GM19193 (cell line): ENCODE results near the gene RAD51B.

Experiments used
- POLR2A ChIP-seq: IDR thresholded peaks from 4 replicates; pipeline ENCODE4 v1.6.1; 2011; ENCODE audit not compliant: insufficient read depth, insufficient read length; ENCODE audit errors: extremely low read depth

RAD51B gene

DNA sequence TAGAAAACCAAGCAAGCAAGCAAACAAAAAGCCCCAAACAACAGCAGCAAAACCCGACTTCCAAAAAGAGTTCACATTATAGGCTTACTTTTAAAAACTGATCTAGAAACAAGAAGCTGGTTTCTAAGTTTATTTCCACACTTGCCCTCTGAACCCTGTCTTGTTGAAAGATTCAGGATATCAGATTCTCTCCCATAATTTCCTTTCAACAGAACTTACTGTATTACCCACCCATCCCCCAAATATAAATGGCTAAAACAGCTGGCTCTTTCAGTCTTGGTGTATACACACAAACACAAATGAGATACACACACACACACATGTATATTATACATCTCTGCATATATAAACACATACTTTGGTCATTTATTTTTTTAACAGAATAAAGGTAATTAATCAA is 512.4 kb downstream of the RAD51B start:
- TF ChIP-seq POLR2A: no peak

DNA sequence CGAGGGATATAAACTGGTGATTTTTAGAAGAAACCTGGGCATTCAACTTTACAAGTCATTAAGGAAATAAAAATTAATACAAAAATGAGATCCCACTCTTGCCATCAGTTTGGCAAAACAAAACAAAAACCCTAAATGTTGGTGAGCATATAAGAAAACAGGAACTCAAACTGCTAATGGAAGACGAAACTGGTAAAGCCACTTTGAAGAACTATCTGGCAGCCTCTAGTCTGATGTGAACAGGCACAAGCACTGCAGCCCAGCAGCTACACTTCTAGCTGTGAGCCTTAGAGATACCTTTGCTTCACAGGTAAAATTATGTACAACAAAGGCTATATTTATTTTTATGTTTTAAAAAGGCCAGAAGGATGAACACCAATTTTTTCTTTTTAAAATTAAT is 513.7 kb downstream of the RAD51B start:
- no peak for TF ChIP-seq POLR2A

DNA sequence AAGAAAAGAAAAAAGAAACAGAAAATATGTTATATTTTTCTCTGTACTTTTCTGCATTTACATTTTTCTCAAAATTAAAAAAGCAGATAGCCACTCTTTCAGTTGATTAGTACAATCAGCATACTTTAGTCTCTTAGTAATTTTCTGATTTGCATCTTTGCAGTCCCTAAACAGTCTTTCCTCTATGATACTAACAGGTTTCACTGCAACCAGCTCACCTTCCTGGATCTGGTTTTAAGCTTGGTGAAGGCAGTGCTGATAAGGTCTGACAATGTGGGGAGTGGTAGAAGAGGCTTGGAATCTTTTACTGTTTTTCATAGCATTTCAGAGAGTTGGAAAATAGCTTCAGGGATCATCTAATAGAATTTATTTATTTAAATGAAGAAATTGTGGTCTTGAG is 515.7 kb downstream of the RAD51B start:
- no peak for TF ChIP-seq POLR2A

DNA sequence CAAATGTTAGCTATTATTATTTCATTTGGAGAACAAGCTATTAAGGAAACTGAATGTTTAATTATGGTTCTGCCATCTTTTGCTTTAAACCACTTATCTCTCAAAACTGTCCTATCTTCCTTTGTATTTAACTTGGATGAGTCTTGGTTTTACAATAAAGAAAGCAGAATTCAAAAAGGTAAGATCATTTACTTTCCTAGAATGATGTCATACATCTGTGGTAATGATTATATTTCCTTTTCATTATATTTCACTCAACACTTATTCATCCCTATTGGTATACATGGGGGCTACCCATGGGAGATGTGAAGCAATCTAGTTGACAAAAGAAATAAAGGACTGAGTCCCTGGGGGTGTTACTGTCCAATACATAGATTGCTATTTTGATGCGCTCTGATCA is 516.6 kb downstream of the RAD51B start:
- no peak for TF ChIP-seq POLR2A

DNA sequence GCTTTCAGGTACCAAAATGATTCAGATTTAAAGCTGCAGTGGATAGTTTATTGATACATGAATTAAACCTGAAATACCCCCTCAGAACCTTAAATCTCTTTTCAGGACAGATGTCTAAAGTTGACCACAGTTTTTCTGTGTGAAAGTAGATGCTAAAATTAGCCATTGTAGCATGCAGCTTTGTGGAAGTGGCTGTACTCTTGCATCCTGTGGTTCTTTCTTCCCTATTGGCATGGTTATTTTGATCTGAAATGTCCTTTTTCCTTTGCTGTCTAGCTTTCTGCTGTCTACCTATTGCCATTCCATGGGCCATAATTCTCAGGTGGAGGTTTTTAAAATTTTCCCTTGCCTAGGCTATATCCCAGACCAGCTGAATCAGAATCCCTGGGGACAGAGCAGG is 517.7 kb downstream of the RAD51B start:
- no peak for TF ChIP-seq POLR2A

DNA sequence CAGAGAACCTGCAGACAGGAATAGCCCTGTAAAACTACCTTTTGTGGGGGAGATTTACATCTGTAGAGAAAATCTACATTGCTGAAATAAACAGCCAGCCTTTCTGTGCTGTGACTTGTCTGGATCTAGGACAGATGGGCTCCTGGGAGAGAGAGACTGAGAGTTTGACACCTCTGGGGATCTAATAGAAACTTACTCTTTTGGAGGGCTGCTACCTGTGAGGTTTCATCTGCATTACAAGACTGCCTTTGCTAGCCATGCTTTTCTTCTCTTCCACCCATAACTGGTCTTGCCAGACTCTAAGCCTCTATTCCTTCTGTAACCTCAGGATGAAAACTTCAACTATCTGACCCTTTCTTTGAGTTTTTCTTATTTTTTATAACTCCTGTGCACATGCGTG is 520.7 kb downstream of the RAD51B start:
- TF ChIP-seq POLR2A: no peak

DNA sequence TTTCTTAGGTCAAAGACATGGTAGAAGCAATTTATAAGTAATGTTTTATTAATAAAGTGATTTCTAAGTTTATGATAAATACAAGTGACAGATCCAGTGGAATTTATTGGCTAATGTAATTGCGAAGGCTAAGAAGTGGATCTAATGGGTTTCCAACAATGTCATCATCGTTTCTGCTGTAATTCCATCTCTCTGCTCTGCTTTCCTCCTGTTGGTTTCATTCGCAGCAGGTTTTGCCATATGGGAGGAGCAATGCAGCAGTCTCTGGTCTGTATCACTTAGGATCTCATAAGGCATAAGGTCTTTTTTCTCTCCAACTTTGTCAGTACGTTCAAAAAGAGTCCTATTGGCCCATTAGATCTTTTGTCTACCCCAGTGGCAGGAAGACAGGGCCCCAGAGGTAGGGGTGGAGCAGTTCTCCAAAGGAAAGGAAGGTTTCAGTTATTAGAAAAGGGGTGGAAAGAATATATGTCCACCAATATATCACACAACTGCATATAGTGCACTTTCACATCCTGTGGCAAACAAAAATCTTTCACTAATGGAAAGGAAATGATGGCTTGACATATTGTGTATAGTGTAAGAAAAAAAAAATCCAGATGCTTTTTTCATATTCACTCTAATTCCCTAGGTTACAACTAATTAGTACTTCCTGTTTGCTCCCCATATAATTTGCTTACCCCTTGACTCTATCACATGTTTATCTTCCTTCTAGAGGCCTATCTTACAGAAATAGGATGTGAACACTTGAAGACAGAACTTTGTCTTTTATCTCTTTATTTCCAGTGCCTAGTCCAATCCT is 522.0 kb downstream of the RAD51B start:
- no peak for TF ChIP-seq POLR2A

DNA sequence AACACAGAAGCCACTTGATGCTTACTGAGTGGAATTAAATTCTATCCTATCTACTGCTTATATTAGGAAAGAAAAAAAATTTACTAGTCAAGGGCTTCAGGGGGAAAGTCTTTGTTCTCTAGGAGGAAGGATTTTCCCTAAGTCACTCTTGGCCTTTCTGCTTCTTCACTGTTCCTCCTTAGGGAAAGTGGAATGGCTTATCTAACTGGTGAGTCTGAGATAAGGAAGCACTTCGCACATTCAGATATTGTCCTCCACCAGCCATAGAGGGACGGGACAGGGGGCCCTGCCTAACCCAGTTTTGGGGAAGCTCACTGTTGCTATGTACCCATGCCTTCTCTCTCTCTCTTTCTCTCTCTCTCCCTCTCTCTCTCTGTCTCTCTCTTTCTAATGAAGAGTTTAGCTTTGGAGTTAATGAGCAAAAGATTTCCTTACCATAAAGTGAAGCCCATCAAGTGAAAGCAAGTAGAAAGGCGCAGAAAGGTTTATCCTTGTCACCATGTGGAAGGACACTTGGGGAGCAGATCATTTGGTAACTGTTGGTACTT is 522.7 kb downstream of the RAD51B start:
- TF ChIP-seq POLR2A: no peak

DNA sequence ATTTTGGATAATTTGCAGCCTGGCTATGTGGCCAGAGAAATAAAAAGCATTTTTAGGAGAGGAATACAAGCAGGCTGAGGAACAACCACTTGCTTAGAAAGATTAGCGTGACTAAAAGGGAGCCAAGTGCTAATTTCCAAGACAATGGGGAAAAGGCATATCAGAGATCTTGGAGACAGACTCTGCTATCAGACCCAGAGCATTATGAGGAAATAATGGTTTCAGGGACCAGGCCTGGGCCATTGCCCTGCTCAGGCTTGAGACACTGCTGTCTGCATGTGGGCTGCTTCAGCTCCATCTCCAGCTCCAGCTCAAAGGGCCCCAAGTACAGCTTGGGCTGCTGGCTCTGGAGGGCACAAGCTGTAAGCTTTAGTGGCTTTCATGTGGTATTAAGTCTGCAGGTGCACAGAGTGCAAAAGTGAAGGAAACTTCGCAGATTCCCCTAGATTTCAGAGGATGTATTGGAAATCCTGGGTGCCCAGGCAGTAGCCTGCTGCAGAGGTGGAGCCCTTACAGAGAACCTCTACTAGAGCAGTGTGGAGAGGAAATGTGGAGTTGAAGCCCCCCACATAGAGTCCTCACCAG is 524.0 kb downstream of the RAD51B start:
- TF ChIP-seq POLR2A: no peak

DNA sequence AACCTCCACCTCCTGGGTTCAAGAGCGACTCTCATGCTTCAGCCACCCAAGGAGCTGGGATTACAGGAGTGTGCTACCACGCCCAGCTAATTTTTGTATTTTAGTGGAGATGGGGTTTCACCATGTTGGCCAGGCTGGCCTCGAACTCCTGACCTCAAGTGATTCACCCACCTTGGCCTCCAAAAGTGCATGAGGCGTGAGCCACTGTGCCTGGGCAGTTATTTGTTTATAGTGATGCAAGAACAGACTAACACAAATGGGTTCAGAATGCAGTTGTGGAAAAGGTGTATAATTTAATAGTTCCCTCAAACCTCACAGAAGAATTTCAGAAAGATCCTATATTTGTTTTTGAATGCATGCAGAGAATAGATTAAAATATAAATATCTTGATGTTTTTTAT is 526.2 kb downstream of the RAD51B start:
- TF ChIP-seq POLR2A: no peak

DNA sequence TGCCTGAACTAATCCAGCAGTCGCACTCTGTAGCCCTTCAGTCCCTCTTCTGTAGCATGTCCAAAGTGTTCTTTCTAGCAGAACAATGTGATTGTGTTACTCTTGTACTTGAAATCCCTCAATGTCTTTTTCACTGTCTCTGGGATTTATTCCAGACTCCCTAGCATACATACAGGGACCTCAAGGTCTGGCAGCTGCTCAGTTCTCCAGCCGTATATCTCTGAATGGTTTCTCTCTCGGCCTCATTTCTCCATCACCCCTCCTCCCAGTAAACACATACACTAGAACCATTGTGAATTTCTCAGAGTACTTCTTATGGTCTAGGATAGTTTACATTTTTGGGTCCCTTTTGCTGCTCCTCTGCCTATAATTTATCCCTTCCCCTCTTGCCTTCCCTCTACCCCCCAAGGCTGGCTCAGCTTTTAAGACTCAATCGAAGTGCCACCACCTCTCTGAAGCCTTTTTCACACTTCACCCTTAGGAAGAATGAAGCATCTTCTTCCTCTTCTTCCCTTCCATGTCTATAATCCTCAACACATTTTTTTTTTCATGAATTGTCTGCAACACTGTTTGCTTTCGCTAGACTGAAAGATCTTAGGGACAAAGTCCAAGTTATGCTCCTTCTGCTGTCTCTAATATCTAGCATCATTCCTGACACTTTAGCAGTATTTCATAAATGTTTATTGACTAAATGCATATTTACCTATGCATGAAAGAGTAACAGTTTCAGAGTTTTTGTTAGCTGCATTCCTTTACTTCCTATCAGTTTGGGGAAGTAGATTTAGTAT is 527.2 kb downstream of the RAD51B start:
- no peak for TF ChIP-seq POLR2A

DNA sequence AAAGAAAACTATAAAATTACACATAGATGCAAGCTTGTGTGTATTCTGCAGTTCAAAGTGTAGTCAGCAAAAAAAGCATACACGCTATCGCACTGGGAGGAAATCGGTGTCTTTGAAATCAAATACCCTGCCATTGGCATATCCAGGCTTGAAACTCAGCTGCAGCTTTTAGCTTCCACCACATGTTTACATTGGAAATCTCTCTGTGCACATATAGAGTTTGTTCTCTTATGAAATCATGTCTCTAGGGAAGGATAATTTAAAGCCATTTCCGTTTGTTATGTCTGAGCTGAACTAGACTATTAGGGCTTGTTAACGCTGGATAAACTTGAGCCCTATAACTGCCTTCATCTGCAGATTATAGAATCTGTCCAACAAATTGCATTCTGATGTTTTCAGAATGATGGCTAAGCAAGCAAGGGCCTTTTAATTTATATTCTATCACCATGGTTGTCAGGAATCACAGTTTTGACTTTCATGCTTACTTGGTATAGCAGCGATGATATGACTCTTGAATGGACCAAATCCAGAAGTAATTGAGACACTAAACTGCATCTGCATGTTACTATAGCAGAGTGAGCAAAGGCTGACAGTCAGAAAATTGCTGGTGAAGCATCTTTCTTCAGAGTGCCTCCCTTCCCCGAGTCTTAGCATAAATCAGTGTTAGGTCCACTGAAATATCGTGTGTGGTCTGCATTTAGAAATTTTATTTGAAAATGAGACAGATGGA is 530.5 kb downstream of the RAD51B start:
- no peak for TF ChIP-seq POLR2A

DNA sequence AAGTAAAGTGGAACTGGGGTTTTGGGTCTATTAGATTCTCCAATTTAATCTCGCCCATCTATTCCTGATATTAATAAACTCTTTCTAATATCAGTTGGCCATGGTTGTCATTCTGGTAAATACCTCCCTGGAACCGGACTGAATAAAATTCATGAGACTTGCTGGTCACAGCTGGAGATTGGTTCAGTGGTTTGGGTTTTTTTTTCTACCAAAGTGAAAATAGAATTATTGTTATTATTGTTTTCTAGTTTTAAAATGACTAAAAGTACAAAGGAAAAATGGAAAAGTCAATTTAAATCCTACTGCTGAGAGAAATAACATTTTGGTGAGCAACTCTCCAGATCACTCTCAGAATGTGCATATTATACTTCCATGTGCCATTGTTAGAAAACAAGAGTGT is 535.8 kb downstream of the RAD51B start:
- no peak for TF ChIP-seq POLR2A

DNA sequence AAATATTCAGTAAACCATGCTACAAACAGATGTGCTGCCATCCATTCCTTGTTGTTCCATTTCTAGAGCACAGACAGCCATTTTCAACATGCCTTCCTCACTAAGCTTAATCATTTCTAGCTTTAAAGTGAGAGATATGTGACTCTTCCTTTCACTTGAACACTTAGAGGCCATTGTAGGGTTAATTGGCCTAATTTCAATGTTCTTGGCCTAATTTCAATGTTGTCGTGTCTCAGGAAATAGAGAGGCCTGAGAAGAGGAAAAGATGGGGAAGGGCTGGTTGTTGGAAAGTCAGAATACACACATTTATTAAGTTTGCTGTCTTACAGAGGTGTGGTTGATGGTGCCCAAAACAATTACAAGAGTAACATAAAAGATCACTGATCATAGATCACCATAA is 538.2 kb downstream of the RAD51B start:
- no peak for TF ChIP-seq POLR2A

DNA sequence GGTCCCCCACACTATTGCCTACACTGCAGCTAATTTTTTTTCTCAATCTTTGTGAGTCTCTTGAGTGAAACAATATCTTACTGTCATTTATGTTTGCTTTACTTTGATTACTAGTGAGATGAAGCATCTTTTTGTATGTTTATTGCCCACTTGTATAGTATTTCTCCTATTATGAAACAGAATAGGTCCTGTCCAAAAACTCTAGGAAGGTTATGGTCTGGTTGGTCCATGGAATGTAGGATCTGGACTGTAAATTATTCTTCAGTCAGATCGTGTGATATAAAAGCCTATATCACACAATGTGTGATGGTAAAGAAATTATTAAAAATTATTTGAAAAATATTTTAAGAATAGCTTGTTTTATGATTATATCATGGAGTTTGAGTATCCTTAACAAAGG is 538.9 kb downstream of the RAD51B start:
- TF ChIP-seq POLR2A: no peak
